DND-41 (cell line): ENCODE data around the gene CDC42EP1.
A peak's percentile ranks its signal among the peaks of the same experiment; 100 is the strongest.

Experiments used
- ATAC-seq: fragments of 200-7000 bp; cut with Tn5 transposase; 3 replicates; pipeline ENCODE4 v1.9.1; 2021; ENCODE audit warnings: low read depth; ENCODE audit not compliant: insufficient read depth
- DNase-seq: peaks from one replicate; pipeline ENCODE4 v3.0.0-alpha.2; 2020
- H2AFZ ChIP-seq: 2 replicates; pipeline ENCODE4 v1.6.0; 2012; ENCODE audit warnings: low read depth, low read length
- H3K27ac ChIP-seq: 2 replicates; pipeline ENCODE4 v1.5.1; 2012; ENCODE audit warnings: low read length, inconsistent platforms
- H3K27me3 ChIP-seq: fragments of 200-600 bp; sonication (generic); 2 replicates; pipeline ENCODE4 v1.6.0; 2012; ENCODE audit warnings: low read length, mild to moderate bottlenecking, inconsistent platforms; ENCODE audit not compliant: insufficient read depth, poor library complexity
- H3K36me3 ChIP-seq: 2 replicates; pipeline ENCODE4 v1.5.1; 2012; ENCODE audit warnings: low read length, inconsistent platforms; ENCODE audit not compliant: insufficient read depth
- H3K4me1 ChIP-seq: 2 replicates; pipeline ENCODE4 v1.5.1; 2012; ENCODE audit warnings: mild to moderate bottlenecking, low read length; ENCODE audit not compliant: insufficient read depth
- H3K4me2 ChIP-seq: 2 replicates; pipeline ENCODE4 v1.6.0; 2012; ENCODE audit warnings: mild to moderate bottlenecking, moderate library complexity, low read length, inconsistent platforms; ENCODE audit not compliant: insufficient read depth
- H3K4me3 ChIP-seq, 2 experiments: fragments of 200-600 bp in 1 of 2; shearing (Covaris generic) in 1 of 2; 2 replicates each; pipeline ENCODE4 v1.5.1; 2012 to 2016; ENCODE audit warnings: inconsistent platforms in 2 of 2, low read length in 2 of 2, mild to moderate bottlenecking in 2 of 2, low read depth in 1 of 2, moderate library complexity in 1 of 2
- H3K79me2 ChIP-seq: 2 replicates; pipeline ENCODE4 v1.6.0; 2012; ENCODE audit warnings: low read length, inconsistent platforms; ENCODE audit not compliant: insufficient read depth
- H3K9ac ChIP-seq: 2 replicates; pipeline ENCODE4 v1.6.0; 2012; ENCODE audit warnings: low read depth, mild to moderate bottlenecking, inconsistent platforms, low read length, moderate library complexity
- H3K9me3 ChIP-seq: 2 replicates; pipeline ENCODE4 v1.5.1; 2012; ENCODE audit warnings: low read length, moderate library complexity, mild to moderate bottlenecking, inconsistent platforms; ENCODE audit not compliant: insufficient read depth, severe bottlenecking
- H4K20me1 ChIP-seq: 2 replicates; pipeline ENCODE4 v1.6.0; 2012; ENCODE audit warnings: low read length; ENCODE audit not compliant: insufficient read depth
- CTCF ChIP-seq: IDR thresholded peaks from 2 replicates; pipeline ENCODE4 v1.5.1; 2012; ENCODE audit warnings: borderline replicate concordance, low read length, moderate library complexity, mild to moderate bottlenecking; ENCODE audit not compliant: poor library complexity, severe bottlenecking; ENCODE audit errors: extremely low read depth
- EZH2 ChIP-seq: IDR thresholded peaks from 3 replicates; pipeline ENCODE4 v1.6.1; 2012; ENCODE audit warnings: borderline replicate concordance, low read depth, mild to moderate bottlenecking, moderate library complexity, low read length, inconsistent platforms; ENCODE audit not compliant: severe bottlenecking

CDC42EP1 gene

GRCh38 chr22:37566329-37566837 is 6.1 kb downstream of the CDC42EP1 start:
- Histone ChIP-seq H3K27ac (no peak overlapping the region), H3K4me2 (no peak overlapping the region), H3K36me3 (no peaks in the 10 kb centered on the region), H3K9me3 (no peaks in the 10 kb centered on the region), H3K9ac (no peak overlapping the region), H3K27me3 (peaks cover 7% of the 10 kb centered on the region), H3K4me3 (no peak overlapping the region), H3K4me1 (peaks cover 15% of the 10 kb centered on the region), H4K20me1 (peaks cover 27% of the 10 kb centered on the region), H2AFZ (no peak overlapping the region), H3K79me2 (no peaks in the 10 kb centered on the region)
- no peak for TF ChIP-seq EZH2
- TF ChIP-seq CTCF = no peak
- peak; percentile 29 for DNase-seq
- 0 out of 3 replicates have a peak, but pooled peaks have one; percentile 20 for ATAC-seq

GRCh38 chr22:37566903-37567798 is 6.9 kb downstream of the CDC42EP1 start:
- no peaks in the 10 kb centered on the region for H3K36me3 ChIP-seq
- H3K4me1 ChIP-seq = peaks cover 15% of the 10 kb centered on the region
- ATAC-seq = peak; percentile 92
- H3K79me2 ChIP-seq = no peaks in the 10 kb centered on the region
- H2AFZ ChIP-seq = no peak overlapping the region
- peak; percentile 83 for DNase-seq
- no peak overlapping the region for H3K4me2 ChIP-seq
- H3K27ac ChIP-seq = no peak overlapping the region
- no peak overlapping the region for H3K4me3 ChIP-seq
- TF ChIP-seq EZH2 (no peak), CTCF (peak; percentile 96)
- H3K9me3 ChIP-seq = no peaks in the 10 kb centered on the region
- peaks cover 27% of the 10 kb centered on the region for H4K20me1 ChIP-seq
- H3K27me3 ChIP-seq = peaks cover 7% of the 10 kb centered on the region
- H3K9ac ChIP-seq = no peak overlapping the region

GRCh38 chr22:37568012-37568411 is 7.7 kb downstream of the CDC42EP1 start:
- no peaks in the 10 kb centered on the region for H3K9me3 ChIP-seq
- DNase-seq = no peak
- peaks cover 27% of the 10 kb centered on the region for H4K20me1 ChIP-seq
- ATAC-seq = no peak
- H3K27ac ChIP-seq = no peak overlapping the region
- peaks cover 7% of the 10 kb centered on the region for H3K27me3 ChIP-seq
- no peaks in the 10 kb centered on the region for H3K36me3 ChIP-seq
- no peak overlapping the region for H3K9ac ChIP-seq
- peaks cover 15% of the 10 kb centered on the region for H3K4me1 ChIP-seq
- TF ChIP-seq EZH2 (no peak), CTCF (no peak)
- no peak overlapping the region for H3K4me3 ChIP-seq
- no peak overlapping the region for H3K4me2 ChIP-seq
- no peaks in the 10 kb centered on the region for H3K79me2 ChIP-seq
- no peak overlapping the region for H2AFZ ChIP-seq
